Esophagus squamous epithelium (tissue), 4 donors: ENCODE measurements around the gene HDAC8.

Source experiments
- CTCF ChIP-seq, 6 experiments: fragments of 450-650 bp in 4 of 6; fragments of 200-600 bp in 2 of 6; sonication (generic) in 2 of 6; IDR thresholded peaks; one replicate each; pipeline ENCODE4 v1.5.1; 2016 to 2019; ENCODE audit warnings: antibody characterized with exemption in 6 of 6, mild to moderate bottlenecking in 4 of 6, moderate library complexity in 4 of 6
- POLR2A ChIP-seq, 4 donors: fragments of 450-650 bp; IDR thresholded peaks; one replicate each; pipeline ENCODE4 v1.6.1; 2017; ENCODE audit warnings: antibody characterized with exemption in 4 of 4, mild to moderate bottlenecking in 4 of 4, moderate library complexity in 3 of 4

DNA sequence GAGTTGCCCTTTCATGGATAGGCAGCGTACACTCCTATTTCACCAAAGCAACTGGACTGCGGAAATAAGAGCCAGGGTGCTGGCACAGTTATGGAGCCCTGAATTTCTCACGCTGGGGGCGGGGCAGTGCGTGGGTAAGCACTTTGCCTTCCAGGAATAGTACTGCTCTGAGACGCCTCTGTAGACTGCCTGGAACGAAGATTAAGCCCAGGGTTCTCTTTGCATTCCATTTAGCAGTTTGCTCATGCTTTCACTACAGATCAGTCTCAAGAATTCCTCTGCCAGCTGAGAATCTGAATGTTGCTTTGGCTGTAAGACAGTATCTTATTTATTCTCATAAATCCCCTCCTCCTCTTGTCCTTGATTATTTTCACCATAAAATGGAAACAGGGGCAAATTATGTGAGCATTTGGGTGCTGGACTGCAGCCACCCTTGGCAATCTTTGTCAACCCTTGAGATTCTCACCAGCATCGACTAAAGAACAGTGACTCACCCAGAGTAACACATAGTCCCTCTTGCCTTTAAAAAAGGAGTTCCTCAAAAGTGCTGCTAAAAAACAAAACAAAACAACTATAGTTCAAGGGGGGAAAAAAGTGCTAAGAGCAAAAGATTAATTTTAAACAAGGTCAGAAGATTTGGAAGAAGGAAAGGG, 178.0 kb downstream of the HDAC8 start:
- no peak for TF ChIP-seq CTCF (IDR thresholded peaks at IDR 0.05)
- TF ChIP-seq POLR2A (IDR thresholded peaks at IDR 0.05), result no peak
